Body of pancreas (tissue), 4 donors: ENCODE results near the gene PKP2. TPM values are rescaled to one million over a fixed set of nuclear protein-coding genes. Genes with fewer than 3 reads are reported as not detected.

Experiments
- ATAC-seq: fragments of 150-250 bp; one replicate; pipeline ENCODE4 v1.9.1; 2016
- DNase-seq, 4 donors: peaks; one replicate each; pipeline ENCODE4 v3.0.0-alpha.2; 2019
- H3K27ac ChIP-seq, 4 donors: fragments of 200-600 bp; sonication (generic); 1 replicate in 3 of 4; 2 replicates in 1 of 4; pipeline versions ENCODE4 v1.5.1 to v1.6.1; 2016 to 2019; ENCODE audit warnings: mild to moderate bottlenecking in 1 of 4, mixed read lengths in 1 of 4, moderate library complexity in 1 of 4
- H3K27me3 ChIP-seq, 2 donors: fragments of 200-600 bp; sonication (generic); one replicate each; pipeline ENCODE4 v1.6.0; 2016; ENCODE audit warnings: mild to moderate bottlenecking in 1 of 2
- H3K36me3 ChIP-seq, 2 donors: fragments of 200-600 bp; sonication (generic); replicated peaks in 1 of 2; 2 replicates each; pipeline ENCODE4 v1.5.1; 2016; ENCODE audit warnings: low read depth in 2 of 2; ENCODE audit not compliant: insufficient read depth in 1 of 2
- H3K4me1 ChIP-seq: fragments of 200-600 bp; sonication (generic); one replicate; pipeline ENCODE4 v1.6.0; 2016
- H3K4me3 ChIP-seq, 2 donors: fragments of 200-600 bp; sonication (generic); 1 replicate in 1 of 2; 2 replicates in 1 of 2; pipeline ENCODE4 v1.5.1; 2016 to 2019
- H3K9me3 ChIP-seq, 3 donors: fragments of 200-600 bp; sonication (generic); 1 replicate in 2 of 3; 2 replicates in 1 of 3; pipeline ENCODE4 v1.5.1; 2016
- POLR2A ChIP-seq, 3 donors: fragments of 450-650 bp; IDR thresholded peaks; one replicate each; pipeline ENCODE4 v1.6.1; 2016; ENCODE audit warnings: antibody characterized with exemption in 3 of 3, mild to moderate bottlenecking in 2 of 3
- WGBS, 2 donors: methylation state at CpG; one replicate each; pipeline ENCODE4 v1.1.5; 2017; 5-methylcytosine and 5-hydroxymethylcytosine counted together
- intact Hi-C: fragments of 100-400 bp; cut with DNase I; formaldehyde crosslinking; loops from one replicate; pipeline ENCODE4 v1.15.1; 2023
- total RNA-seq, 2 donors: library from RNA; depleted of rRNA; stranded (reverse); fragments of >200 nt; gene quantifications; one replicate each; pipeline ENCODE4 v1.1.0, GENCODE V29; 2016
- TF ChIP-seq, protein P1 (sequence below), 7 experiments: fragments of 450-650 bp in 4 of 7; fragments of 200-600 bp in 3 of 7; sonication (generic) in 3 of 7; IDR thresholded peaks; one replicate each; pipeline ENCODE4 v1.5.1; 2016 to 2019; ENCODE audit warnings: antibody characterized with exemption in 7 of 7

Gene PKP2
- total RNA-seq, 2 donors from 2014 or later, result 6.9 to 31.9 TPM

DNA sequence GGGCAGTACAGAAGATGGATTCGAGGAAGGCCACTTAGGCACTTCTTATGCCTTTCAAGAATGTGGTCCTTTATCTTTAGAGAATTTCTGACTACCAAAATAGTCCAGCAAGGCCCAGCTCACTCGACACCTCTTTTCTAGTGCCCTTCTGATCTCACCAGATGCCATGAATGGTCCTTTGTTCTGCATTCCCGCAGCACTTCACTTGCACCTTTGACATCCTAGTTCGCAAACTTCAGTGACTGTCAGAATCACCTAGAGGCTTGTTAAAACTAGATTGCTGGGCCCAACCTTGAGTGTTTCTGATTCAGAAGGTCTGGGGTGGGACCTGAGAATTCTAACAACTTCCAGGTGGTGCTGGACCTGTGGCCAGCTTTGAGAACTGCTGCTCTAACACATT is 56.7 kb downstream of the PKP2 start:
- TF ChIP-seq, protein P1, sequence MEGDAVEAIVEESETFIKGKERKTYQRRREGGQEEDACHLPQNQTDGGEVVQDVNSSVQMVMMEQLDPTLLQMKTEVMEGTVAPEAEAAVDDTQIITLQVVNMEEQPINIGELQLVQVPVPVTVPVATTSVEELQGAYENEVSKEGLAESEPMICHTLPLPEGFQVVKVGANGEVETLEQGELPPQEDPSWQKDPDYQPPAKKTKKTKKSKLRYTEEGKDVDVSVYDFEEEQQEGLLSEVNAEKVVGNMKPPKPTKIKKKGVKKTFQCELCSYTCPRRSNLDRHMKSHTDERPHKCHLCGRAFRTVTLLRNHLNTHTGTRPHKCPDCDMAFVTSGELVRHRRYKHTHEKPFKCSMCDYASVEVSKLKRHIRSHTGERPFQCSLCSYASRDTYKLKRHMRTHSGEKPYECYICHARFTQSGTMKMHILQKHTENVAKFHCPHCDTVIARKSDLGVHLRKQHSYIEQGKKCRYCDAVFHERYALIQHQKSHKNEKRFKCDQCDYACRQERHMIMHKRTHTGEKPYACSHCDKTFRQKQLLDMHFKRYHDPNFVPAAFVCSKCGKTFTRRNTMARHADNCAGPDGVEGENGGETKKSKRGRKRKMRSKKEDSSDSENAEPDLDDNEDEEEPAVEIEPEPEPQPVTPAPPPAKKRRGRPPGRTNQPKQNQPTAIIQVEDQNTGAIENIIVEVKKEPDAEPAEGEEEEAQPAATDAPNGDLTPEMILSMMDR (IDR thresholded peaks at IDR 0.05), result no peak
- TF ChIP-seq POLR2A (IDR thresholded peaks at IDR 0.05), result no peak
- Histone ChIP-seq H3K9me3 (no peaks in the 10 kb centered on the region), H3K4me1 (no peaks in the 10 kb centered on the region), H3K4me3 (no peak overlapping the region), H3K27ac (no peak overlapping the region), H3K36me3 (peaks cover 2 to 4% of the 10 kb centered on the region in 2 donors), H3K27me3 (no peaks in the 10 kb centered on the region)
- WGBS, 2 donors, result 67 to 74% methylated on average over 4 of the region's 4 CpGs
- no peak for ATAC-seq
- DNase-seq, result no peak
- intact Hi-C loops, result no loop called here

DNA sequence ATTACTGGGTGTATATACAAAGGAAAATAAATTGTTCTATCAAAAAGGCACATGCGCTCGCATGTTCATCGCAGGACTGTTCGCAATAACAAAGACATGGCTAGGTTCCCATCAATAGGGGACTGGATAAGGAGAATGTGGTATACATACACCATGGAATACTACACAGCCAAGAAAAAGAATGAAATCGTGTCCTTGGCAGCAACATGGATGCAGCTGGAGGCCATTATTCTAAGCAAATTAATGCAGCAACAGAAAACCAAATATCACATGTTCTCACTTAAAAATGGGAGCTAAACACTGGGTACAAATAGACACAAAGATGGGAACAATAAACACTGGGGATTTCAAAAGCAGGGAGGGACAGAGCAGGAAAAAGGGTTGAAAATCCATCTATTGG is 58.6 kb downstream of the PKP2 start:
- Histone ChIP-seq H3K27me3 (no peaks in the 10 kb centered on the region), H3K36me3 (peaks cover 2 to 4% of the 10 kb centered on the region in 2 donors), H3K9me3 (no peaks in the 10 kb centered on the region), H3K4me3 (no peak overlapping the region), H3K27ac (no peak overlapping the region), H3K4me1 (no peaks in the 10 kb centered on the region)
- intact Hi-C loops, result no loop called here
- no peak for TF ChIP-seq POLR2A (IDR thresholded peaks at IDR 0.05)
- TF ChIP-seq, protein P1 (IDR thresholded peaks at IDR 0.05), result no peak
- ATAC-seq, result no peak
- WGBS, 2 donors, result 95% methylated on average over 5 of the region's 5 CpGs
- no peak for DNase-seq

DNA sequence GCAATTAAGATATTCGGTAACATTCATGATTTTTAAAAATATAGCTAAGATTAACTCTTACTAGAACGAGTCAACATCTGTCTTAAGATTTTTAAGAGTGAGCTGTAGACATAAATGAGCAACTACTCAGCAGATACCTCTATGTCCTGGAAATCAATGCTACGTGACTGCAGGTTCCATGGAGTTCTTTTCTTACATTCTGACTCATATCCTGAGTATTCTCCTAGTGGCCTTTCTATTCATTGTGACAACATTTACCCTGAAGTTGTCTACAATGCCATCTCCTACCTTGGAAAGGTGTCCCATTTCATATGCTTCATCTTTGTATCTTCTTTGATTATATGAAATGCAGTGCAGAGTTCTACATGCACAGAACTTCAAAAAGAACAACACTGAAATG is 59.9 kb downstream of the PKP2 start:
- no peaks in the 10 kb centered on the region for H3K27me3 ChIP-seq
- H3K4me3 ChIP-seq, result no peak overlapping the region
- TF ChIP-seq, protein P1 (IDR thresholded peaks at IDR 0.05), result no peak
- TF ChIP-seq POLR2A (IDR thresholded peaks at IDR 0.05), result no peak
- intact Hi-C loops, result no loop called here
- no peaks in the 10 kb centered on the region for H3K9me3 ChIP-seq
- H3K36me3 ChIP-seq, result peaks cover 2 to 4% of the 10 kb centered on the region in 2 donors
- WGBS, 2 donors, result 75 to 84% methylated on average over 3 of the region's 3 CpGs
- H3K4me1 ChIP-seq, result no peaks in the 10 kb centered on the region
- DNase-seq (no peak), ATAC-seq (no peak)
- no peak overlapping the region for H3K27ac ChIP-seq

DNA sequence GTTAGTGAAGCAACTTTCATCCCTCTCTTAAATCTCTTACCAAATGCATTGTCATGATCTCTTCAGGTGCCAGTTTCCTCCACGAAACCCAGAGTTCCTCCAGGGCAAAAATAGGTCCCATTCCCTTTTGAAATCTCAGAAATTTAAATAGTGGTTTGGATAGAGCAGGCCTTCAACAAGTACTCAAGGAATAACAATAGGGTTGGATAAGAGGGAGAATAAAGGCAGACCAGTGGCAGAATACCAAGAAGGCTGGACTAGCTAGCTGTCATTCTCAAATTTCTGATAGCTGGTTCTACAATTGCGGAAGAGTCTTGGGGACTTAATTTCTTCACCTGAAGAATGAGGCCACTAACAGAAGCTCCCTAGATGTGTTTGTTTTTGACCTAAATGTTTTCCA is 62.5 kb downstream of the PKP2 start:
- WGBS, 2 donors, result 89 to 93% methylated on average over 2 of the region's 2 CpGs
- Histone ChIP-seq H3K27me3 (no peaks in the 10 kb centered on the region), H3K9me3 (no peaks in the 10 kb centered on the region), H3K27ac (no peak overlapping the region), H3K36me3 (peaks cover 0 to 2% of the 10 kb centered on the region in 2 donors), H3K4me1 (no peaks in the 10 kb centered on the region), H3K4me3 (no peak overlapping the region)
- ATAC-seq, result no peak
- TF ChIP-seq, protein P1 (IDR thresholded peaks at IDR 0.05), result no peak
- TF ChIP-seq POLR2A (IDR thresholded peaks at IDR 0.05), result no peak
- intact Hi-C loops, result no loop called here
- no peak for DNase-seq

DNA sequence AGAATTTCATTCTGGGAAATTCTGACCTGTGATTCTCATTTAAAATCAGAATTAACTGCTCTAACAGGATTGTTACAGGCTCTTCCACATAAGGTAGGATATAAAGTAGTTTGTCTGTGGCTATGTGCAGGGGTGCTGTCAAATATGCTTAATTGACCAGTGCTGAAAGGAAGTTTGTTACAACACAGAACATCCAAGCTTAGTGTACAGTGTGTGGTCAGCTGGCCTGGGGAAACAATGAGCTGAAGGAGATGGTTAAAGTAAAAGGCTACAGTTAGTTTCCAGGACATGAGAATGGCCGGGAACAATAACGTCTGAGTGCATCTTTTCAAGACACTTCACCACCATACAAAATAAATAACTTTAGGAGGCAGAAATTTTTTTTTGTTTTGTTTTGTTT is 68.0 kb downstream of the PKP2 start:
- 69 to 70% methylated on average over 2 of the region's 2 CpGs for WGBS, 2 donors
- intact Hi-C loops, result no loop called here

More for the DNA sequence above, 68.0 kb downstream of the PKP2 start:
- Histone ChIP-seq H3K27ac (no peak overlapping the region), H3K4me1 (no peaks in the 10 kb centered on the region), H3K27me3 (no peaks in the 10 kb centered on the region), H3K4me3 (no peak overlapping the region), H3K36me3 (peaks cover 0 to 2% of the 10 kb centered on the region in 2 donors), H3K9me3 (no peaks in the 10 kb centered on the region)
- no peak for ATAC-seq
- DNase-seq, result no peak
- no peak for TF ChIP-seq POLR2A (IDR thresholded peaks at IDR 0.05)
- TF ChIP-seq, protein P1 (IDR thresholded peaks at IDR 0.05), result no peak
